ENCODE results near the gene HRCT1. TPM values are rescaled to one million over a fixed set of nuclear protein-coding genes. Genes with fewer than 3 reads are reported as not detected.

Gene HRCT1
- total and polyA plus RNA-seq, 2 experiments from 2014 or later, result not detected

GRCh38 chr9:35862328-35862727 is 43.7 kb upstream of the HRCT1 start:
- Histone ChIP-seq H3K4me1 (ENCODE audit: insufficient read depth) (peaks cover 7% of the 10 kb centered on the region; the same call in 1 of the 2 replicates), H3K36me3 (ENCODE audit: insufficient read depth) (no peaks in the 10 kb centered on the region), H4K20me1 (replicated peaks; ENCODE audit: insufficient read depth) (no peaks in the 10 kb centered on the region), H3K4me3 (no peak overlapping the region), H3F3A (replicated peaks; ENCODE audit: low read depth) (no peaks in the 10 kb centered on the region), H3K27ac (ENCODE audit: low read depth) (no peak overlapping the region), H3K4me2 (no peak overlapping the region), H3K9me2 (ENCODE audit: insufficient read depth) (no peaks in the 10 kb centered on the region), H3K27me3 (ENCODE audit: insufficient read depth) (no peaks in the 10 kb centered on the region), H2AFZ (no peak overlapping the region), H3K79me2 (replicated peaks; ENCODE audit: insufficient read depth) (no peaks in the 10 kb centered on the region)
- no peak overlapping the region for H3K27ac Mint-ChIP-seq
- H3K9me3 Mint-ChIP-seq, result no peaks in the 10 kb centered on the region
- DNase-seq (ENCODE audit: low spot score) (no peak), ATAC-seq (no peak)
- H3K4me3 Mint-ChIP-seq, result no peak overlapping the region
- H3K36me3 Mint-ChIP-seq (ENCODE audit: low read depth), result no peaks in the 10 kb centered on the region; the same call in 2 of the 3 replicates
- H3K27me3 Mint-ChIP-seq (ENCODE audit: insufficient read depth, low read depth, poor library complexity), result peaks cover 13% of the 10 kb centered on the region
- TF ChIP-seq EZH2 (IDR thresholded peaks at IDR 0.05; ENCODE audit: low read depth, unreplicated experiment) (no peak), ZNF114 (CRISPR knock-in tag; IDR thresholded peaks at IDR 0.05) (no peak), NANOG (IDR thresholded peaks at IDR 0.05; ENCODE audit: borderline replicate concordance) (no peak), CTCF (conservative IDR thresholded peaks at IDR 0.05; ENCODE audit: low read depth in 2 of 2) (no peak), CREB1 (CRISPR knock-in tag; IDR thresholded peaks at IDR 0.05; ENCODE audit: low read depth) (no peak), POLR2AphosphoS5 (IDR thresholded peaks at IDR 0.05; ENCODE audit: low read depth) (no peak)
- TF ChIP-seq, protein P1, sequence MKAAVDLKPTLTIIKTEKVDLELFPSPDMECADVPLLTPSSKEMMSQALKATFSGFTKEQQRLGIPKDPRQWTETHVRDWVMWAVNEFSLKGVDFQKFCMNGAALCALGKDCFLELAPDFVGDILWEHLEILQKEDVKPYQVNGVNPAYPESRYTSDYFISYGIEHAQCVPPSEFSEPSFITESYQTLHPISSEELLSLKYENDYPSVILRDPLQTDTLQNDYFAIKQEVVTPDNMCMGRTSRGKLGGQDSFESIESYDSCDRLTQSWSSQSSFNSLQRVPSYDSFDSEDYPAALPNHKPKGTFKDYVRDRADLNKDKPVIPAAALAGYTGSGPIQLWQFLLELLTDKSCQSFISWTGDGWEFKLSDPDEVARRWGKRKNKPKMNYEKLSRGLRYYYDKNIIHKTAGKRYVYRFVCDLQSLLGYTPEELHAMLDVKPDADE (IDR thresholded peaks at IDR 0.05), result no peak
- TF ChIP-seq, protein P2, sequence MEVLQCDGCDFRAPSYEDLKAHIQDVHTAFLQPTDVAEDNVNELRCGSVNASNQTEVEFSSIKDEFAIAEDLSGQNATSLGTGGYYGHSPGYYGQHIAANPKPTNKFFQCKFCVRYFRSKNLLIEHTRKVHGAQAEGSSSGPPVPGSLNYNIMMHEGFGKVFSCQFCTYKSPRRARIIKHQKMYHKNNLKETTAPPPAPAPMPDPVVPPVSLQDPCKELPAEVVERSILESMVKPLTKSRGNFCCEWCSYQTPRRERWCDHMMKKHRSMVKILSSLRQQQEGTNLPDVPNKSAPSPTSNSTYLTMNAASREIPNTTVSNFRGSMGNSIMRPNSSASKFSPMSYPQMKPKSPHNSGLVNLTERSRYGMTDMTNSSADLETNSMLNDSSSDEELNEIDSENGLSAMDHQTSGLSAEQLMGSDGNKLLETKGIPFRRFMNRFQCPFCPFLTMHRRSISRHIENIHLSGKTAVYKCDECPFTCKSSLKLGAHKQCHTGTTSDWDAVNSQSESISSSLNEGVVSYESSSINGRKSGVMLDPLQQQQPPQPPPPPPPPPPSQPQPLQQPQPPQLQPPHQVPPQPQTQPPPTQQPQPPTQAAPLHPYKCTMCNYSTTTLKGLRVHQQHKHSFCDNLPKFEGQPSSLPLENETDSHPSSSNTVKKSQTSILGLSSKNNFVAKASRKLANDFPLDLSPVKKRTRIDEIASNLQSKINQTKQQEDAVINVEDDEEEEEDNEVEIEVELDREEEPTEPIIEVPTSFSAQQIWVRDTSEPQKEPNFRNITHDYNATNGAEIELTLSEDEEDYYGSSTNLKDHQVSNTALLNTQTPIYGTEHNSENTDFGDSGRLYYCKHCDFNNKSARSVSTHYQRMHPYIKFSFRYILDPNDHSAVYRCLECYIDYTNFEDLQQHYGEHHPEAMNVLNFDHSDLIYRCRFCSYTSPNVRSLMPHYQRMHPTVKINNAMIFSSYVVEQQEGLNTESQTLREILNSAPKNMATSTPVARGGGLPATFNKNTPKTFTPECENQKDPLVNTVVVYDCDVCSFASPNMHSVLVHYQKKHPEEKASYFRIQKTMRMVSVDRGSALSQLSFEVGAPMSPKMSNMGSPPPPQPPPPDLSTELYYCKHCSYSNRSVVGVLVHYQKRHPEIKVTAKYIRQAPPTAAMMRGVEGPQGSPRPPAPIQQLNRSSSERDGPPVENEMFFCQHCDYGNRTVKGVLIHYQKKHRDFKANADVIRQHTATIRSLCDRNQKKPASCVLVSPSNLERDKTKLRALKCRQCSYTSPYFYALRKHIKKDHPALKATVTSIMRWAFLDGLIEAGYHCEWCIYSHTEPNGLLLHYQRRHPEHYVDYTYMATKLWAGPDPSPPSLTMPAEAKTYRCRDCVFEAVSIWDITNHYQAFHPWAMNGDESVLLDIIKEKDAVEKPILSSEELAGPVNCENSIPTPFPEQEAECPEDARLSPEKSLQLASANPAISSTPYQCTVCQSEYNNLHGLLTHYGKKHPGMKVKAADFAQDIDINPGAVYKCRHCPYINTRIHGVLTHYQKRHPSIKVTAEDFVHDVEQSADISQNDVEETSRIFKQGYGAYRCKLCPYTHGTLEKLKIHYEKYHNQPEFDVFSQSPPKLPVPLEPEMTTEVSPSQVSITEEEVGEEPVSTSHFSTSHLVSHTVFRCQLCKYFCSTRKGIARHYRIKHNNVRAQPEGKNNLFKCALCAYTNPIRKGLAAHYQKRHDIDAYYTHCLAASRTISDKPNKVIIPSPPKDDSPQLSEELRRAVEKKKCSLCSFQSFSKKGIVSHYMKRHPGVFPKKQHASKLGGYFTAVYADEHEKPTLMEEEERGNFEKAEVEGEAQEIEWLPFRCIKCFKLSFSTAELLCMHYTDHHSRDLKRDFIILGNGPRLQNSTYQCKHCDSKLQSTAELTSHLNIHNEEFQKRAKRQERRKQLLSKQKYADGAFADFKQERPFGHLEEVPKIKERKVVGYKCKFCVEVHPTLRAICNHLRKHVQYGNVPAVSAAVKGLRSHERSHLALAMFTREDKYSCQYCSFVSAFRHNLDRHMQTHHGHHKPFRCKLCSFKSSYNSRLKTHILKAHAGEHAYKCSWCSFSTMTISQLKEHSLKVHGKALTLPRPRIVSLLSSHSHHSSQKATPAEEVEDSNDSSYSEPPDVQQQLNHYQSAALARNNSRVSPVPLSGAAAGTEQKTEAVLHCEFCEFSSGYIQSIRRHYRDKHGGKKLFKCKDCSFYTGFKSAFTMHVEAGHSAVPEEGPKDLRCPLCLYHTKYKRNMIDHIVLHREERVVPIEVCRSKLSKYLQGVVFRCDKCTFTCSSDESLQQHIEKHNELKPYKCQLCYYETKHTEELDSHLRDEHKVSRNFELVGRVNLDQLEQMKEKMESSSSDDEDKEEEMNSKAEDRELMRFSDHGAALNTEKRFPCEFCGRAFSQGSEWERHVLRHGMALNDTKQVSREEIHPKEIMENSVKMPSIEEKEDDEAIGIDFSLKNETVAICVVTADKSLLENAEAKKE (CRISPR knock-in tag; IDR thresholded peaks at IDR 0.05), result no peak
- H3K4me1 Mint-ChIP-seq, result peaks cover 6% of the 10 kb centered on the region
